Neuron (in vitro differentiated cells): ENCODE measurements around the gene TENM4.

Experiments
- H2AFZ ChIP-seq: one replicate; pipeline ENCODE4 v1.6.1; 2013; ENCODE audit warnings: low read depth, mild to moderate bottlenecking, inconsistent platforms, low read length, moderate library complexity
- H3K27me3 ChIP-seq: one replicate; pipeline ENCODE4 v1.6.1; 2013; ENCODE audit warnings: low read length; ENCODE audit not compliant: insufficient read depth
- H3K36me3 ChIP-seq: one replicate; pipeline ENCODE4 v1.6.1; 2013; ENCODE audit warnings: low read length; ENCODE audit not compliant: insufficient read depth
- H3K4me1 ChIP-seq: one replicate; pipeline ENCODE4 v1.6.1; 2013; ENCODE audit warnings: low read length; ENCODE audit not compliant: insufficient read depth
- H3K4me3 ChIP-seq: 2 replicates; pipeline ENCODE4 v1.5.1; 2013; ENCODE audit warnings: mild to moderate bottlenecking, low read length, moderate library complexity
- H3K9me3 ChIP-seq: one replicate; pipeline ENCODE4 v1.6.1; 2013; ENCODE audit warnings: low read length

The TENM4 gene

GRCh38 chr11:78768345-78768744 lies 672.5 kb downstream of the TENM4 start:
- no peaks in the 10 kb centered on the region for H3K4me1 ChIP-seq
- no peaks in the 10 kb centered on the region for H3K27me3 ChIP-seq
- no peaks in the 10 kb centered on the region for H3K9me3 ChIP-seq
- no peak overlapping the region for H3K4me3 ChIP-seq
- H2AFZ ChIP-seq: no peak overlapping the region
- H3K36me3 ChIP-seq: peaks cover 29% of the 10 kb centered on the region

DNA sequence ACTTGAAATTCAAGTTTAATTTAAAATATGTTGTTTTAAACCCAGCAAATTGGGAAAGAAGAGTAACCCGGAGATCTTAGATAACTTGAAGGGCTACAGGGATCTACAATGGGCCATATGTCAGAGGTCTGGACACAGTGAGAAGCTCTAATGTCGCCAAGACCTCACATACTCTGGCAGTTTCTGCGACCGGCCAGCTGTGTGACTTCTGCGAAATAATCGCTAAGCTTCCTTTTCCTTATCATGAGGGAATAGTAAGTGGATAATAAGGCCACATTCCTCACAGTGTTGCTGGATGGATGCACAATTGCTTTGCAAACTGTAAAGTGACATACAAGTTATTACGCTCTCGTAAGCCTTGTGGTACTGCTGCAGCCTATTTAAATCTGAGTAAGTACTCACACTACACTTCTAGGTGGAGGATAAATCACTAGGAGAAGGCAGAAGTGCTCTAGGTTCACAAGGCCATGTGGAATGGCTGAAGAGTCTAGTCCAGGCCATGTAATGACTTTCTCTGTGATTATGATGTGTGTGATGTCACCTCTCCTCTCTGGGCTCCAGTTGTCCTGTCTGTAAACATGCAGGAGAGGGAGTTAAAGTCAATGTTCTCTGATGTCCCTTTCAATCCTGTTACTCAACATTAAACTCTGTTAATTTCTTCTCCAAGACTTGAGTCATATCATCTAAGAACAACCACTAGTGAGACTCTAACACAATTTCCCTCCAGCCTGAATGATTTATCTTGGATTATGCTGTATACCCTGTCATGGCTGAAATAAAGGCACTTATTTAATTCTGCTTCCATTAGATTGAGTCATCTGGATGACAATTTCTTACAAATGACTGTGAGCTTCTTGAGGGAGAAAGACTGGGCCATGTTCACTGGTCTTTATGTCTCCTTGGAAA lies 673.5 kb downstream of the TENM4 start:
- no peak overlapping the region for H2AFZ ChIP-seq

GRCh38 chr11:78764946-78765345 lies 675.9 kb downstream of the TENM4 start:
- Histone ChIP-seq H3K27me3 (no peaks in the 10 kb centered on the region), H2AFZ (no peak overlapping the region), H3K36me3 (peaks cover 19% of the 10 kb centered on the region), H3K4me1 (no peaks in the 10 kb centered on the region), H3K4me3 (no peak overlapping the region), H3K9me3 (no peaks in the 10 kb centered on the region)

More for the DNA sequence above, 673.5 kb downstream of the TENM4 start:
- no peak overlapping the region for H3K4me3 ChIP-seq
- H3K36me3 ChIP-seq: peaks cover 29% of the 10 kb centered on the region
- no peaks in the 10 kb centered on the region for H3K9me3 ChIP-seq
- H3K27me3 ChIP-seq: no peaks in the 10 kb centered on the region
- H3K4me1 ChIP-seq: no peaks in the 10 kb centered on the region

DNA sequence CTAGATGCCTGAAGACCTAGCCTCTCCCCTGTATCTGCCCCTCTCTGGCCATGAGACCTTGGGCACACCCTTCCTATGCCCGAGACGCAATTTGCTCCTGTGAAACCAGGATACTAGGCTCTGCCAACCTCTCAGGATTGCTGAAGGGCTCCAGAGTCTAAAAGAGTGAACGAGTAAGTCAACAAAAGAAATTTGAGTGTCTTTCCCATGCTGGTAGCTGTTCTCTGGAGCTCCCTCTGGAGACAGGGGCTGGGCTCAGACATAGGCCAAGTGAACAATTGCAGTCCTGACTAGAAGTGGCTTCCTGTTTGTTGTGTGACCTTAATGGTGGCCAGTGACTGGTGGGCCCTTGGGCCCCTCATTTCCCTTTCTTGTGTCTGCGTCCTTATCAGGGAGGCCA lies 677.2 kb downstream of the TENM4 start:
- Histone ChIP-seq H2AFZ (no peak overlapping the region), H3K9me3 (no peaks in the 10 kb centered on the region), H3K4me3 (no peak overlapping the region), H3K36me3 (peaks cover 19% of the 10 kb centered on the region), H3K4me1 (peaks cover 7% of the 10 kb centered on the region), H3K27me3 (no peaks in the 10 kb centered on the region)

DNA sequence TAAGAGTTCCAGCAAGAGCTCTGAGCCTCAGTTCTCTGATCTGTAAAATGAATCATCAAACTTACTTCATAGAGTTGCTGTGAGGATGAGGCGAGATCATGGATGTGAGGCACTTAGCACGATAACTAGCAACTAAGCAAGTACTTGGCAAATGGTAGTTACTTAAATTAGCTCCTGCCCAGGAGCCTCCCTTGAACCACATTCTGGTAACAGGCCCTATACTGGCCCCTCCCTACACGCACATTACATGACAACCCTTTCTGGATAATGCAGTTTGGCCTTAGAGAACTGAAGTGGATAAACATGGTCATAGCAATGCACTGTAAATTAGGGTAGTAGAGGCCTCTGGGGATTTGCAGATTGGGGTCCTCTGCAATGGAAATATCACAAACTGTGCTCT lies 678.7 kb downstream of the TENM4 start:
- H3K4me1 ChIP-seq: peaks cover 7% of the 10 kb centered on the region
- no peaks in the 10 kb centered on the region for H3K27me3 ChIP-seq
- no peaks in the 10 kb centered on the region for H3K9me3 ChIP-seq
- H2AFZ ChIP-seq: no peak overlapping the region
- peaks cover 12% of the 10 kb centered on the region for H3K36me3 ChIP-seq
- no peak overlapping the region for H3K4me3 ChIP-seq

DNA sequence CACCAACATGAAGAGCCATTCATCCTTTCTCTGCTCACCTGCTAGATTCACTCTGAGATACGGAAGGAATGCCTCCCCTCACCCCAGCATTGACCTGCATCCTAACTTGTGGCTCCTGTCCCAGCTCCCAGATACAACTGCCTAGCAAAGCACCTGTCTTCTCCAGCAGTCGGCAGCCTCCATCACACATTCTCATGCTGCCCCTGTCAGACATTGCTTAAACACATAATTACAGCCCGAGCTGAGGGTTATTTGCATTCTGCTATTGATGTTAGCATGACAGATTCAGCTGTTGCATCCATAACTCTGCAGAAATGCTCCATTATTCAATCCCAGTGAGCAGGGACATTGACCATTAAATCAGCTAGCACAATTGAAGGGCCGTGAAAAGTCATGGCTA lies 681.8 kb downstream of the TENM4 start:
- Histone ChIP-seq H3K4me1 (peaks cover 7% of the 10 kb centered on the region), H3K9me3 (no peaks in the 10 kb centered on the region), H3K4me3 (no peak overlapping the region), H3K36me3 (peaks cover 34% of the 10 kb centered on the region), H3K27me3 (no peaks in the 10 kb centered on the region), H2AFZ (no peak overlapping the region)

DNA sequence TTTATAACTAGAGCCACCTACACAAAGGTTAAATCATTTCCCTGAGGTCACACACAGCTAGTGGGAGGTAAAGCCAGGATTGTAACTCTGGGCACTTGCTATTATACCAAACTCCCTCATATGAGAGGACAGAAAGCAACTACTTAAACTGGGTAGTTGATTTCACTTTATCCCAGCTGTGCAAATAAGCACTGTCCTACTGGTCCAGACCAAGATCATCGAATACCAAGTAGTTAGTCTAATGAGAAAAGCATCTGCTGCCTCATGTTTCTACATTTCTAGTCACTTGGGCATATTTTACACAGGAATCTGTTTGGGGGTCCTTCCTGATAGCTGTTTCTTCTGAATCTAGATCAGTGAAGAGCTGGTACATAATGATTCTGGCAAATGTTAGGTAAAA lies 687.5 kb downstream of the TENM4 start:
- Histone ChIP-seq H3K36me3 (peaks cover 29% of the 10 kb centered on the region), H3K4me1 (no peaks in the 10 kb centered on the region), H2AFZ (no peak overlapping the region), H3K27me3 (no peaks in the 10 kb centered on the region), H3K4me3 (no peak overlapping the region), H3K9me3 (no peaks in the 10 kb centered on the region)

GRCh38 chr11:78752494-78752893 lies 688.3 kb downstream of the TENM4 start:
- Histone ChIP-seq H3K36me3 (peaks cover 29% of the 10 kb centered on the region), H3K27me3 (no peaks in the 10 kb centered on the region), H3K4me1 (no peaks in the 10 kb centered on the region), H2AFZ (no peak overlapping the region), H3K9me3 (no peaks in the 10 kb centered on the region), H3K4me3 (no peak overlapping the region)

DNA sequence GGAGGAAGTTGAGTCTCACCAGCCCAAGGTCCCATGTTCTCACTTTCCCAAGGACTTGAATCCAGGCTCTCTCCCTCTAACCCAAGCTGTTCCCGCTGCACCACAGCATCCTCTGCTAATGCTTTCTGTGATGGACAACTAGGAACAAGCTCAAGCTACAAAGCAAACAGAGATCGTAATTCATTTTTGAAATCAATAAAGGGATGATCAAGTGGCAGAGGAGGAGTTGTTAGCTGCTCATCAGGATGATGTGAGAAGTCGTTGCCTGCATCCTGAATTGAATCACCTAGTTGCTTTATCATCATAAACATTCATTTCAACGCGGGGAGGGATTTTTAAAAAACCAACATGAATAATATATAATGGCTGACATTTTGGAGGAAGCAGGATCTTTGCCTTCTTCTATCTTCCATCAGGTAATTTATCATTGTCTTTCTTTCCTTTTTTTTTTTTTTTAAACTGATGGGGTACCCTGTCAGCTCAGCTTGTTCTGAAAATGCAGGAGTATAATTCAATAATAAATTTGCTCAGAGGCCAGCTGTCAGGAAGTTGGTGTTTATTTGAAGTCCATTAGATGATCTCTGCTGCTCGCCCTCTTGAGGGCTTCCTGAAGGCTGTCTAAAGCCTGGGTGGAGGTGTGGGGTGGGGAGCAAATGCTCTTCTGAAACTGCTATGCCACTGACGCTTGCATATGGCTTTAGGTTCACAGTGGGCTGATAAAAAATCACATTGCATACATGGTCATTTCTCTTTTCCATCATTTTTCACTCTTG lies 691.7 kb downstream of the TENM4 start:
- no peaks in the 10 kb centered on the region for H3K9me3 ChIP-seq
- no peaks in the 10 kb centered on the region for H3K27me3 ChIP-seq
- H2AFZ ChIP-seq: no peak overlapping the region
- no peaks in the 10 kb centered on the region for H3K4me1 ChIP-seq
- peaks cover 5% of the 10 kb centered on the region for H3K36me3 ChIP-seq
- no peak overlapping the region for H3K4me3 ChIP-seq

DNA sequence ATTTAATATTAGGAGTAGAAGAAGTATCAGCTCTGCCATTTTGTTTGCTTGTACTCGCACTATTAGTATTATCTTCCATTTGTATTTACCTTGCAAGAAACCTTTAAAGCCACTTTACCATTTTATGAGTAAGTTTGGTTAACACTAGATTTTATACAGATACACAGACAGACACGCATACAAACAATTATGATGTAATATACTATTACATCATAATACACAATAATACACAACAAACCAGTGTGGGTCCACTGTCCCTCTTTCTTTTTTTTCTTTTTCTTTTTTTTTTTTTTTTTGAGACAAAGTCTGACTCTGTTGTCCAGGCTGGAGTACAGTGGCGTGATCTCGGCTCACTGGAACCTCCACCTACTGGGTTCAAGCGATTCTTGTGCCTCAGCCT lies 695.9 kb downstream of the TENM4 start:
- H3K4me1 ChIP-seq: no peaks in the 10 kb centered on the region
- H3K36me3 ChIP-seq: peaks cover 5% of the 10 kb centered on the region
- H3K9me3 ChIP-seq: no peaks in the 10 kb centered on the region
- H3K4me3 ChIP-seq: no peak overlapping the region
- no peaks in the 10 kb centered on the region for H3K27me3 ChIP-seq
- H2AFZ ChIP-seq: no peak overlapping the region

DNA sequence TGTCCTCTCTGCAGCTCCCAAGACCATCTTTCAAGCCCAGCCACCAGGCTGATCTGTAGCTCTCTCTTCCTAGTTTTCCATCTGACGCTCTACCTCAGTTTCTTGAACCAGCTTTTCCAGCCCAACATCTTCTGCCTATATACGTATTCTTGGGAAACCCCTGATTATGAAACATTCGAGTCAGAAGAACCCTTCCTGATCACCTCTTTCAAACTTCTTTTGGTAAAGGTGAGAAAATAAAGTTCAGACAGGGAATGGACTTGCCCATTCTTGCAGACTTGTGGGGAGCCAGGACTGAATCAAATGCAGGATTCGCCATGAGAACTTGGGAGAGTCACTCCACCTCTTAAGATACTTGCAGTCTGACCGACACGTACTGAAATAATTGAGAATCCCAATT lies 696.6 kb downstream of the TENM4 start:
- Histone ChIP-seq H3K27me3 (no peaks in the 10 kb centered on the region), H3K36me3 (peaks cover 5% of the 10 kb centered on the region), H3K9me3 (no peaks in the 10 kb centered on the region), H2AFZ (no peak overlapping the region), H3K4me3 (no peak overlapping the region), H3K4me1 (no peaks in the 10 kb centered on the region)

DNA sequence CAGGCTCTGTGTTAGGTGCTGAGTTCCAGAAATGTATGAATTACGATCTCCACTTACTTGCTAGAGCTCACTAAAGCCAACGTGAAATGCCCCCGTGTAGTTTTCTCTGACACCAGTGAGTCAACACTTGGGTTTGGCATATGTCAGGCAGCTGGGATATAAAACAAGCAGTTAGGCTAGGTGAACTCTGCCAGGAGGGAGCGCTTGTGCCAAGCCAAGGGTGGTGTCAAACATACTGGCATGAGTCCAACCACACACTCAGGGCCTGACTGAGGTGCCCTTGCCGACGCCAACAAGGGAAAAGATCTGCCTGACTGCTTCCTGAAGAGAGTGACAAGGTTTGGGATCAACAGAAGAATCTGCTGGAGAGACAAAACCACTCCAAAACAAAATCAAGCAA lies 698.4 kb downstream of the TENM4 start:
- Histone ChIP-seq H3K4me1 (no peaks in the 10 kb centered on the region), H3K9me3 (no peaks in the 10 kb centered on the region), H3K36me3 (peaks cover 9% of the 10 kb centered on the region), H2AFZ (no peak overlapping the region), H3K27me3 (no peaks in the 10 kb centered on the region), H3K4me3 (no peak overlapping the region)

GRCh38 chr11:78741741-78742140 lies 699.1 kb downstream of the TENM4 start:
- Histone ChIP-seq H2AFZ (no peak overlapping the region), H3K27me3 (no peaks in the 10 kb centered on the region), H3K4me3 (no peak overlapping the region), H3K36me3 (peaks cover 13% of the 10 kb centered on the region), H3K9me3 (no peaks in the 10 kb centered on the region), H3K4me1 (no peaks in the 10 kb centered on the region)
